ENCODE data around the gene HEATR3. TPM values are rescaled to one million over a fixed set of nuclear protein-coding genes. Genes with fewer than 3 reads are reported as not detected.

Gene HEATR3
- total and polyA plus RNA-seq, 2 donors (not counting 1 experiment from before 2014, with no cell fraction given) = 15.0 to 23.9 TPM

DNA sequence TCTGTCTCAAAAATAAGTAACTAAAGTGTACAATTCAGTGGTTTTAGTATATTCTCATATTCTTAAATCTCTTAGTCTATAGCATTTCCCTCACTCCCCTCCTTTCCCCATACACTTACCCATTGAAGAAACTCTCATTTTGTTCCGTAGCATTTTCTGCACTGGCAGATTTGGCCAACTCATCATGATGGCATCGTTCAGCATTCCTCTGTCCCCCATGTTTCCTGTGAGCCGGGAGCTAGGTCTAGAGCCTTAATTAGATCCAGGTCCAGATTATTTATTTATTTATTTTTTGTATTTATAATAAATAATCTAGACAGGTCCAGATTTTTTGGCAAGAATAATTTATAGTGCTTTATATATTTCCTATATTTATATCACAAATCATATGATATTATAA is 31.0 kb downstream of the HEATR3 start:
- Histone ChIP-seq H3K9me3 (ENCODE audit: control insufficient read depth, insufficient read depth, low read depth, low read length) (no peaks in the 10 kb centered on the region), H3K9ac (ENCODE audit: insufficient read depth, low read length) (no peak overlapping the region), H3K4me1 (ENCODE audit: control insufficient read depth, extremely low read depth, insufficient read depth, low read length) (no peaks in the 10 kb centered on the region), H4K20me1 (ENCODE audit: control insufficient read depth, extremely low read depth, insufficient read depth, low read length) (no peaks in the 10 kb centered on the region), H3K27me3 (ENCODE audit: control insufficient read depth, insufficient read depth, low read length) (no peaks in the 10 kb centered on the region), H3K36me3 (ENCODE audit: control insufficient read depth, insufficient read depth, low read length) (peaks cover 3% of the 10 kb centered on the region), H3K27ac (ENCODE audit: insufficient read depth, low read length) (no peak overlapping the region), H2AFZ (ENCODE audit: low read length) (no peak overlapping the region), H3K4me3 (replicated peaks in 1 of 4; ENCODE audit: control extremely low read depth in 1 of 4, insufficient read depth in 1 of 4, low read depth in 3 of 4, low read length in 4 of 4) (no peak overlapping the region), H3K4me2 (ENCODE audit: extremely low read depth, insufficient read depth, low read length) (peak overlapping the region; percentile 3), H3K79me2 (ENCODE audit: control insufficient read depth, insufficient read depth, low read length) (no peaks in the 10 kb centered on the region)
- TF ChIP-seq EZH2 (IDR thresholded peaks at IDR 0.05; ENCODE audit: low read length, missing control alignments) = no peak
- peak; percentile 9 to 81 for DNase-seq (ENCODE audit: low read depth in 2 of 2)

DNA sequence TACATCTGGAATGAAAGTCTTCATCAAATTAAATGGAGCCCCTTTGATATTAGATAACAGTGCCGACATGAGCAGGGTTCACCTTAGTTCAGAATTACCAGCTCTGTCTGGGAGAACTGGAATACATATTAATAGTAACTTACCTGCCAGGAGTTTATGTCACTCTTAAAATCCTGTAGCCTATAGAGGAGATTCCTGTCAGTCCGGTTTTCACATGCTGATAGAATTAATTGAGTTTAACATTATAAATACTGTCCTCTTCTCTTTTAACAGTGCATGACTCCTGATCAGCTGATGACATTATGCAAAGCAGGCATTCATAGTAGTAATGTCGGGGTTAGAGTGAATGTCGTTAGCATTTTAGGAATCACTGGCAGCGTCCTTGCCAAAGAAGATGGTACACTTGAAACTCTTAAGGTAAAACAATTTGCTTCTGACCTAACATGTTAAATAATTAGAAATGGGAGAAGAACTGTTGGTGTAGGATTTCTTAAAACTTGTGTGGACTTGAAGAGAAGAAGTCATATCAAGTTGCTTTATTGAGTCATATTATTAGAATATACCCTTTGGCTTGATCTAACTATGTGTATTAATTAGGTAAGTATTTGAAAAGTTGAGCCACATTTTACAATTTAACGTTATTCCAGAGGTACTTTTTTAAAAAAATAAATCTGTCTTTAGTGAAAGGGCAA is 34.3 kb downstream of the HEATR3 start:
- Histone ChIP-seq H4K20me1 (ENCODE audit: control insufficient read depth, extremely low read depth, insufficient read depth, low read length) (no peaks in the 10 kb centered on the region), H3K36me3 (ENCODE audit: control insufficient read depth, insufficient read depth, low read length) (peaks cover 10% of the 10 kb centered on the region), H3K9ac (ENCODE audit: insufficient read depth, low read length) (no peak overlapping the region), H3K79me2 (ENCODE audit: control insufficient read depth, insufficient read depth, low read length) (no peaks in the 10 kb centered on the region), H3K4me2 (ENCODE audit: extremely low read depth, insufficient read depth, low read length) (no peak overlapping the region), H3K27me3 (ENCODE audit: control insufficient read depth, insufficient read depth, low read length) (no peaks in the 10 kb centered on the region), H3K4me1 (ENCODE audit: control insufficient read depth, extremely low read depth, insufficient read depth, low read length) (no peaks in the 10 kb centered on the region), H3K27ac (ENCODE audit: insufficient read depth, low read length) (no peak overlapping the region), H3K9me3 (ENCODE audit: control insufficient read depth, insufficient read depth, low read depth, low read length) (no peaks in the 10 kb centered on the region), H2AFZ (ENCODE audit: low read length) (no peak overlapping the region), H3K4me3 (replicated peaks in 1 of 4; ENCODE audit: control extremely low read depth in 1 of 4, insufficient read depth in 1 of 4, low read depth in 3 of 4, low read length in 4 of 4) (no peak overlapping the region)
- no peak for TF ChIP-seq CTCF (conservative IDR thresholded peaks at IDR 0.05 in 1 of 2, IDR thresholded peaks at IDR 0.05 in 1 of 2; ENCODE audit: low read depth in 1 of 2, low read length in 2 of 2)
- DNase-seq (ENCODE audit: low read depth in 2 of 2) = no peak

- DNase-seq (ENCODE audit: low read depth in 2 of 2) = peak; percentile 69 to 83
- Histone ChIP-seq H2AFZ (ENCODE audit: low read length) (no peak overlapping the region), H3K9me3 (ENCODE audit: control insufficient read depth, insufficient read depth, low read depth, low read length) (no peaks in the 10 kb centered on the region), H3K27ac (ENCODE audit: insufficient read depth, low read length) (no peak overlapping the region), H3K79me2 (ENCODE audit: control insufficient read depth, insufficient read depth, low read length) (no peaks in the 10 kb centered on the region), H3K27me3 (ENCODE audit: control insufficient read depth, insufficient read depth, low read length) (no peaks in the 10 kb centered on the region), H3K4me1 (ENCODE audit: control insufficient read depth, extremely low read depth, insufficient read depth, low read length) (no peaks in the 10 kb centered on the region), H3K9ac (ENCODE audit: insufficient read depth, low read length) (no peak overlapping the region), H3K36me3 (ENCODE audit: control insufficient read depth, insufficient read depth, low read length) (peaks cover 8% of the 10 kb centered on the region), H4K20me1 (ENCODE audit: control insufficient read depth, extremely low read depth, insufficient read depth, low read length) (no peaks in the 10 kb centered on the region), H3K4me3 (replicated peaks in 1 of 4; ENCODE audit: control extremely low read depth in 1 of 4, insufficient read depth in 1 of 4, low read depth in 3 of 4, low read length in 4 of 4) (no peak overlapping the region), H3K4me2 (ENCODE audit: extremely low read depth, insufficient read depth, low read length) (no peak overlapping the region)
- no peak for TF ChIP-seq CTCF (conservative IDR thresholded peaks at IDR 0.05 in 1 of 2, IDR thresholded peaks at IDR 0.05 in 1 of 2; ENCODE audit: low read depth in 1 of 2, low read length in 2 of 2)
These were observed 36.4 kb downstream of the HEATR3 start for GRCh38 chr16:50102051-50102746.
